HG02588 (cell line): ENCODE measurements around the gene ARHGEF19.
"Not testable (repeated sequence)": the region's sequence is repeated elsewhere in the genome, so short reads cannot be mapped to it uniquely, and the experiment has no call there.

Source experiments
- ATAC-seq: cut with Tn5 transposase; IDR thresholded peaks from one replicate; pipeline ENCODE4 v1.9.1; 2021; ENCODE audit warnings: mild to moderate bottlenecking, moderate library complexity; ENCODE audit not compliant: unreplicated experiment

ARHGEF19 gene

GRCh38 chr1:16222716-16223115 is 10.3 kb upstream of the ARHGEF19 start:
- ATAC-seq = not testable (repeated sequence)

- ATAC-seq = no peak
Measured at GRCh38 chr1:16221499-16221898, 9.0 kb upstream of the ARHGEF19 start.

GRCh38 chr1:16219968-16220500 is 7.6 kb upstream of the ARHGEF19 start:
- ATAC-seq = no peak

- no peak for ATAC-seq
Measured at GRCh38 chr1:16218674-16219071, 6.2 kb upstream of the ARHGEF19 start.

- ATAC-seq = no peak
Measured at GRCh38 chr1:16218014-16218673, 5.7 kb upstream of the ARHGEF19 start.

- ATAC-seq = peak; percentile 70
Measured at GRCh38 chr1:16217061-16217785, 4.8 kb upstream of the ARHGEF19 start.

- no peak for ATAC-seq
Measured at GRCh38 chr1:16215882-16216753, 3.7 kb upstream of the ARHGEF19 start.

GRCh38 chr1:16215240-16215639 is 2.8 kb upstream of the ARHGEF19 start:
- not testable (repeated sequence) for ATAC-seq

GRCh38 chr1:16213544-16213943 is 1.1 kb upstream of the ARHGEF19 start:
- not testable (repeated sequence) for ATAC-seq

GRCh38 chr1:16213013-16213412 is 561 bp upstream of the ARHGEF19 start:
- no peak for ATAC-seq

- no peak for ATAC-seq
Measured at GRCh38 chr1:16211824-16212223, 628 bp downstream of the ARHGEF19 start.

GRCh38 chr1:16210581-16210980 is 1.9 kb downstream of the ARHGEF19 start:
- ATAC-seq = no peak

GRCh38 chr1:16209847-16210407 is 2.5 kb downstream of the ARHGEF19 start:
- ATAC-seq = no peak

GRCh38 chr1:16209132-16209846 is 3.2 kb downstream of the ARHGEF19 start:
- ATAC-seq = no peak

- ATAC-seq = no peak
Measured at GRCh38 chr1:16208270-16208987, 4.0 kb downstream of the ARHGEF19 start.

- ATAC-seq = no peak
Measured at GRCh38 chr1:16207318-16208269, 4.9 kb downstream of the ARHGEF19 start.

GRCh38 chr1:16206547-16207317 is 5.7 kb downstream of the ARHGEF19 start:
- ATAC-seq = peak; percentile 64
